Astrocyte (in vitro differentiated cells and primary cell): ENCODE data around the gene ADGRF3.

Source experiments
- EZH2 ChIP-seq: IDR thresholded peaks from 2 replicates; pipeline ENCODE4 v1.6.1; 2012; ENCODE audit warnings: mild to moderate bottlenecking, low read length, inconsistent platforms; ENCODE audit not compliant: insufficient read depth
- TF ChIP-seq, protein P1 (sequence below): IDR thresholded peaks from 2 replicates; pipeline ENCODE4 v1.5.1; 2011; ENCODE audit warnings: low read depth, mild to moderate bottlenecking, inconsistent platforms, low read length, moderate library complexity; ENCODE audit not compliant: insufficient read depth

DNA sequence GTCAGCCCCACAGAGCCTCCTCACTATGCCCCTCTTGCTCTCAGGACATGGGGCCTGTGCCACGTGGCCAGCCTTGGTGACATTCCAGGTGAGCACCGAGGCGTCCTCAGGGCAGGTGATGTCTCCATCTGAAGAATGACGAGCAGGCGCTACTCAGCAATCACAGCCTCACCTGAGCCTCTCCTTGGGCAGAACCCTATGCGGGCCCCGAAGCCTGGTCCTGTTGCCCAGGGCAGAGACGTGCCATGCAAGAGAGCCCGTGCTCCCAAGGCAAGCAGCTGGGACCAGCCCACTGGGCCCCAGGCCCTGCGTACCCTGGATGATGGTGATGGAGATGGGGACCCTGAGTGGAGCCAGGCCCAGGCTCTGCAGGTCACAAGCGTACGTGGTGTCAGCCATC, 33.1 kb downstream of the ADGRF3 start:
- TF ChIP-seq, protein P1, sequence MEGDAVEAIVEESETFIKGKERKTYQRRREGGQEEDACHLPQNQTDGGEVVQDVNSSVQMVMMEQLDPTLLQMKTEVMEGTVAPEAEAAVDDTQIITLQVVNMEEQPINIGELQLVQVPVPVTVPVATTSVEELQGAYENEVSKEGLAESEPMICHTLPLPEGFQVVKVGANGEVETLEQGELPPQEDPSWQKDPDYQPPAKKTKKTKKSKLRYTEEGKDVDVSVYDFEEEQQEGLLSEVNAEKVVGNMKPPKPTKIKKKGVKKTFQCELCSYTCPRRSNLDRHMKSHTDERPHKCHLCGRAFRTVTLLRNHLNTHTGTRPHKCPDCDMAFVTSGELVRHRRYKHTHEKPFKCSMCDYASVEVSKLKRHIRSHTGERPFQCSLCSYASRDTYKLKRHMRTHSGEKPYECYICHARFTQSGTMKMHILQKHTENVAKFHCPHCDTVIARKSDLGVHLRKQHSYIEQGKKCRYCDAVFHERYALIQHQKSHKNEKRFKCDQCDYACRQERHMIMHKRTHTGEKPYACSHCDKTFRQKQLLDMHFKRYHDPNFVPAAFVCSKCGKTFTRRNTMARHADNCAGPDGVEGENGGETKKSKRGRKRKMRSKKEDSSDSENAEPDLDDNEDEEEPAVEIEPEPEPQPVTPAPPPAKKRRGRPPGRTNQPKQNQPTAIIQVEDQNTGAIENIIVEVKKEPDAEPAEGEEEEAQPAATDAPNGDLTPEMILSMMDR = no peak
- TF ChIP-seq EZH2 = no peak
